NCI-H1436 (cell line): Measurements from ENCODE around the gene RUNX2.

Source experiments
- DNase-seq: peaks from one replicate; lab custom pipeline; 2025; lab: John Stamatoyannopoulos, UW

RUNX2 gene

GRCh38 chr6:45415315-45415714 is 87.2 kb downstream of the RUNX2 start:
- no peak for DNase-seq

GRCh38 chr6:45415788-45416518 is 87.8 kb downstream of the RUNX2 start:
- no peak for DNase-seq

- no peak for DNase-seq
These were observed 88.6 kb downstream of the RUNX2 start for GRCh38 chr6:45416700-45417099.

DNA sequence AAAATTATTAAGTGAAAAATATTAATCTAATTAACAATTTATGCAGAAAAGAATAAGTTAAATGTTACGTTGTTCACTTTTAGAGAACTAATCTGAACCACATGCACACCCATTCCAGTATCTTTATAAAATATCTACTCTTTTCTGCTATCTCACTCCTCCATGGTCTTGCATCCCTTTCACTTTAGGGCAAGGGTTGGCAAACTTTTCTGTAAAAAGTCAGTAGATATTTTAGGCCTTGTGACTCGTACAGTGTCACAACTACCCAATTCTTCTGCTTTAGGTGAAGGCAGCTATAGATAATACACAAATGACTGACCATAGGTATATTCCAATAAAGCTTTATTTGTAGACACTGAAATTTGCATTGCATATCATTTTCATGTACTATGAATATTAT is 89.3 kb downstream of the RUNX2 start:
- no peak for DNase-seq

DNA sequence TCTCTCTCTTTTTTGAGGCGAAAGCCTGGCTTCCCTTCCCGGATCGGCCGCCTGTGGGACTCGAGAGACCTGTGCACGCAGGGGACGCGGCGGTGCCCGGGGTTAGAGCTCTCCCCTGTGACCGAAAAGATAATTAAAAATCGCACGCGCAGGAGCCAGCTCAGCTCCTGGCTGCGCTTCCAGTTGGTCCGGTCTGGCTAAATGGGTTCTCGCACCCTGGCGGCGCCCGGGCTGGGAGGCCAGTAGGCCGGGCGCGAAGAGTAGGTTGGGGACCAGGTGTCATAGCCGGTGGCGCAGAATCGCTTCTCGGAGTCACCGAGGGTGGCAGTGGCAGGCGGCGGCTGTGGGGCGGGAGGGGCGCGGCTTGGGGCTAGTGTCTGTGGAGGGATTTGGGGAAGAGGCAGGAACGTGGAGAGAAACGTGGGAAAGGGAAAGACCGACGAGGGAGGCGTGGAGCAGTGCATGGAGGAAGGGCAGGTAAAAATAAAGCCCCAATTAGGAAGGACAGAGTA is 91.5 kb downstream of the RUNX2 start:
- peak; percentile 15 for DNase-seq

DNA sequence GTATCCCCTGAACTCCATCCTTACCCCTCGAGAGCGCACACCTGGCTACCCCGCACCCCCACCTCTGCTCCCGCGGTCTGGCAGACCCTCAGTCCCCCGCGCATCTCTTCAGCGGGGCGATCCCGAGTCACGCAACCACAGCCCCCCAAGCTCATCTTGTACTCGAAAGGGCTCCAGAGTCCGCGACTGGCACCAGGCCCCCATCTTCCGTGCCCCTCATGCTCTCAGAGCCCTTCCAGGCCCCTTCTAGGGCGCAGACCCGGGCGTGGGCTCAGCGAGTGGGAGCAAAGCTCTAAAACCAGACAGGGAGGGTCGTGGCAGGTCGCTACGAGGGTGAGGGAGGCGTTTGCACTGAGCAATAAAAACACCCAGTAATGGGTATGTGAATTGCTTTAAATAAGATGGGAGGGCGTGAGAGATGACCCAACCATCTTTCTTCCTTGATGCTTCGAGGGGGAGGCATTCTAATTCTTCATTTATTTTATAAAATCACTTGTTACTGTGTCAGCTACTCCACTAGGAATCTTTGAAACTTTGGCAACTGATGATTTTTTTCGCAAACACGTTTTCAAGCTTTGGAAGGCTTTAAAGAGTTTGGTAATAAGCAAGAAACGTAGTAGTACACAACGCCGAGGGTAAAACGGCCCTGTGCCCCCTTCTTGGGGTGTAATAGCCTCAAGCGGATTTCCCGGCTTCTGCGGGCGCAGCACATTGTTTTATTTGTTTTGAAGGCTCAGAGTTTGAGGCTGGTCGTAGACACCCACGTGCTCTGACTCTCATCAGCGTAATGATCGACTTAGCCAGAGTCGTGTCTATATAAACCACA is 92.2 kb downstream of the RUNX2 start:
- DNase-seq = no peak

GRCh38 chr6:45420909-45421708 is 93.0 kb downstream of the RUNX2 start:
- no peak for DNase-seq

- DNase-seq = peak; percentile 34
These were observed 93.8 kb downstream of the RUNX2 start for GRCh38 chr6:45421709-45422502.

- DNase-seq = peak; percentile 7
These were observed 94.5 kb downstream of the RUNX2 start for GRCh38 chr6:45422503-45423110.

GRCh38 chr6:45423111-45423823 is 95.1 kb downstream of the RUNX2 start:
- no peak for DNase-seq

- DNase-seq = no peak
These were observed 95.8 kb downstream of the RUNX2 start for GRCh38 chr6:45423824-45424450.

DNA sequence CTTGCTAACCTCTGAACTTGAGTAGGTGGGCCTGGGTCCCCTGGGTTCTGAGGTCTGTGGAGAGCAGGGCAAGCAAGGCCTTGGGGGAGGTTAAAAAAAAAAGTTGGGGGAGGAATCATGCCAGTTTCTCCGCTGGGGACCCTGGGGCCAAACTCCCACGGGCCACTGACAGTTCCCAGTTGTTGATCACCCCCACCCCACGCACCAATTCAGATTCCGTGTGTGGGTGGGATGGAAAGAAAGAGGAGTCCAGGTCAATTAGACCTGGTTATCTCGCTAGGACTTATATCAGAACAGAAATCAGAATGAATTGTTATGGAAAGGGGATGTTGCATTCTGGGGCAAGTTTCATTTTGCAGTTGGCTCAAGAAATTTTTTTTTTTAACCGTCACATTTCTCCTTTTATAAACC is 96.3 kb downstream of the RUNX2 start:
- no peak for DNase-seq

DNA sequence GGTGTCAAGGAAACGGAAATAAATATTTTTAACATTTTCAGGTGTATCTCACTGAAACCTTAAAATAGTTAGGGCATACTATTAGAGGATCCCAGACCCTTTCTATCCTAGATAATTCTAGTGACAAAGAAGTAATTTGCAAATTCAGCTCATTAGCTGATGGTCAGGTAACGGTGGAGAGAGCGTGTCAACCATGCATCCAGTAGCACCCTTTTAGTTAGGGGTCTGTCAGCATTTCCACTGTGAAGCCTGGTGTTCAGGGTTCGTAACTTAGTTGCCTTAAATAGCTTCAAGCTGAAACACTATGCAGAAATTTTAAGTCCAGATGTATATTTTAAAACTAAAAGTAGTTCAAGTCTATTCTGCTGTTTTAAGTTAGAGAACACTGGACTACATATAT is 98.1 kb downstream of the RUNX2 start:
- no peak for DNase-seq

GRCh38 chr6:45427726-45428125 is 99.6 kb downstream of the RUNX2 start:
- DNase-seq = no peak

DNA sequence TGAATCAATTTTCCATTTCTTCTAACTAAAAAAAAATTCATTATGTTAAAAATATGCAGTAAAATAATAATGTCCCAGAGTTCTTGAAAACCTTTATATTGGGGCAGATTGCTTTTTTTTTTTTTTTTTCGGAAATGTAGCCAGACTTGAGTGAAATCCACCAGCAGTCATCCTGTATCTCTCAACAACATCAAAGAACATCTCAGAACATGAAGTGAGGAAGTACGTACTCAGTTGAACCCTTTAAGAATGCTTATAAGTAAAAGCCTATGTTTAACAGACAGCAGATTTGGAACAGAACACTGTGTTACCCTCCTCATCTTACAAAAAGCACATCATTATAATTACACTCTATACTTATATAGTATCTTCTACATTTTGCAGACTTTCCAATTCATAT is 100.6 kb downstream of the RUNX2 start:
- DNase-seq = no peak

GRCh38 chr6:45430590-45431202 is 102.6 kb downstream of the RUNX2 start:
- DNase-seq = no peak

GRCh38 chr6:45431317-45432065 is 103.4 kb downstream of the RUNX2 start:
- no peak for DNase-seq

- no peak for DNase-seq
These were observed 104.8 kb downstream of the RUNX2 start for GRCh38 chr6:45432977-45433376.
